Measurements from ENCODE around the gene PAAF1.

GRCh38 chr11:73949246-73949645 is 72.4 kb downstream of the PAAF1 start:
- TF ChIP-seq, protein P1, sequence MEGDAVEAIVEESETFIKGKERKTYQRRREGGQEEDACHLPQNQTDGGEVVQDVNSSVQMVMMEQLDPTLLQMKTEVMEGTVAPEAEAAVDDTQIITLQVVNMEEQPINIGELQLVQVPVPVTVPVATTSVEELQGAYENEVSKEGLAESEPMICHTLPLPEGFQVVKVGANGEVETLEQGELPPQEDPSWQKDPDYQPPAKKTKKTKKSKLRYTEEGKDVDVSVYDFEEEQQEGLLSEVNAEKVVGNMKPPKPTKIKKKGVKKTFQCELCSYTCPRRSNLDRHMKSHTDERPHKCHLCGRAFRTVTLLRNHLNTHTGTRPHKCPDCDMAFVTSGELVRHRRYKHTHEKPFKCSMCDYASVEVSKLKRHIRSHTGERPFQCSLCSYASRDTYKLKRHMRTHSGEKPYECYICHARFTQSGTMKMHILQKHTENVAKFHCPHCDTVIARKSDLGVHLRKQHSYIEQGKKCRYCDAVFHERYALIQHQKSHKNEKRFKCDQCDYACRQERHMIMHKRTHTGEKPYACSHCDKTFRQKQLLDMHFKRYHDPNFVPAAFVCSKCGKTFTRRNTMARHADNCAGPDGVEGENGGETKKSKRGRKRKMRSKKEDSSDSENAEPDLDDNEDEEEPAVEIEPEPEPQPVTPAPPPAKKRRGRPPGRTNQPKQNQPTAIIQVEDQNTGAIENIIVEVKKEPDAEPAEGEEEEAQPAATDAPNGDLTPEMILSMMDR (IDR thresholded peaks at IDR 0.05), result no peak
- TF ChIP-seq POLR2A (IDR thresholded peaks at IDR 0.05), result no peak

Measured in suprapubic skin (tissue), 3 donors.